Measurements from ENCODE around the gene ENAH. TPM values are rescaled to one million over a fixed set of nuclear protein-coding genes. Genes with fewer than 3 reads are reported as not detected.

The ENAH gene
- total RNA-seq, 4 donors from 2014 or later: 198 to 229 (median 201) TPM

DNA sequence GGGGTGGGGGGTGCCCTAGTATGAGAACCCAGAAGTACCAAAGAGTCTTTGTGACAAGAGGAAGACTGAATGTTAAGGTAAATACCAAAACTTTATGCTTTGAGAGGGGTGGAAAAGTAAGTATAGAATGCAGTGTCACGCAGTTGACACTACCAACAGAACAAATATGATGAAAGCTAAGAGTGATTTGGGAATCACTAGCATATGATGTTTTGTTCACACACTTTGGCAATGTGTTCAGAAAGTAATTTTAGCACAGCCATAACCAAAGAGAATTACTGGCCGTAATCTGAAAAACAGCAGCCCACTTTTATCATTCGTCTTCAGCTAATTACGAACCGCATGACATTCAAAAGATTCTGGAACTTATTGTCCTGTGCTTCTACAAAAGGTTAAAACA is 59.5 kb downstream of the ENAH start:
- TF ChIP-seq POLR2A (IDR thresholded peaks at IDR 0.05; ENCODE audit: low read depth) (no peak), EP300 (IDR thresholded peaks at IDR 0.05) (no peak), POLR2AphosphoS5 (IDR thresholded peaks at IDR 0.05) (no peak)
- TF ChIP-seq, protein P1, sequence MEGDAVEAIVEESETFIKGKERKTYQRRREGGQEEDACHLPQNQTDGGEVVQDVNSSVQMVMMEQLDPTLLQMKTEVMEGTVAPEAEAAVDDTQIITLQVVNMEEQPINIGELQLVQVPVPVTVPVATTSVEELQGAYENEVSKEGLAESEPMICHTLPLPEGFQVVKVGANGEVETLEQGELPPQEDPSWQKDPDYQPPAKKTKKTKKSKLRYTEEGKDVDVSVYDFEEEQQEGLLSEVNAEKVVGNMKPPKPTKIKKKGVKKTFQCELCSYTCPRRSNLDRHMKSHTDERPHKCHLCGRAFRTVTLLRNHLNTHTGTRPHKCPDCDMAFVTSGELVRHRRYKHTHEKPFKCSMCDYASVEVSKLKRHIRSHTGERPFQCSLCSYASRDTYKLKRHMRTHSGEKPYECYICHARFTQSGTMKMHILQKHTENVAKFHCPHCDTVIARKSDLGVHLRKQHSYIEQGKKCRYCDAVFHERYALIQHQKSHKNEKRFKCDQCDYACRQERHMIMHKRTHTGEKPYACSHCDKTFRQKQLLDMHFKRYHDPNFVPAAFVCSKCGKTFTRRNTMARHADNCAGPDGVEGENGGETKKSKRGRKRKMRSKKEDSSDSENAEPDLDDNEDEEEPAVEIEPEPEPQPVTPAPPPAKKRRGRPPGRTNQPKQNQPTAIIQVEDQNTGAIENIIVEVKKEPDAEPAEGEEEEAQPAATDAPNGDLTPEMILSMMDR (IDR thresholded peaks at IDR 0.05): no peak
- intact Hi-C loops (cut with DNase I): no loop called here
- Histone ChIP-seq H3K4me3 (no peak overlapping the region), H3K27me3 (no peaks in the 10 kb centered on the region), H3K9me3 (no peaks in the 10 kb centered on the region), H3K27ac (replicated peaks in 1 of 4) (no peak overlapping the region), H3K4me1 (peaks cover 39 to 88% (median 78%) of the 10 kb centered on the region in 4 donors), H3K36me3 (no peaks in the 10 kb centered on the region)
- DNase-seq (ENCODE audit: extremely low spot score): no peak
- WGBS: 90% methylated on average over 5 of the region's 5 CpGs

DNA sequence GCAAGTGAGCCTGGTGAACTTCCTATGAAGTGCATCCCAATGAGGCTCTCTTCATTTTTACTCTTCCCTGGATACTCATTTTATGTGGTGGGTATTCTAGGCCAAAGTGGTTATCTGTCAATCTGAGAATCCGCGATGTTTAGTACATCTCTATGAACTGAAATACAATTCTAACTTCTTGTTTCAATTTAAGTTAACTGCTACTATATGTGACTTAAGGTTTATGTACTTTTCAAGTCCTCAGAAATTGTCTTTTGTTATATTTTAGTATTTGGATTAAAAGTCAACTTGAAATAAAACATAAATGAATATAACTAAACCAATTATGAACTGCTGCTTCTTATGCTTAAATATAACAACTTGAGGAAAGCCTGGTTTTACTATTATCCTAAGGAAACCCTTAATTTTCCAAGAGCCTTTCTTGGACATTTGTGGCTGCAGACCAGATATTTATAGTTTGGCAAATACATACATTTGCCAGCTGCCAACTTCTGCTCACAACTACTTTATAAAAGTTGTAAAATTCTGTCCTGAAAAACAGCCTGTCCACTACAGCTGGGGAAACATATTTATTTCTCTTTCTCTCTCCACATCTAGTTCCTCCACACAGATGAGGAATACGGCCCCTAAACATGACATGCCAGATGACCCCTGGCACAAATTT is 60.4 kb downstream of the ENAH start:
- no peak overlapping the region for H3K4me3 ChIP-seq
- TF ChIP-seq POLR2A (IDR thresholded peaks at IDR 0.05; ENCODE audit: low read depth): no peak
- TF ChIP-seq, protein P1 (IDR thresholded peaks at IDR 0.05): no peak
- no peak for TF ChIP-seq POLR2AphosphoS5 (IDR thresholded peaks at IDR 0.05)
- no peak for TF ChIP-seq EP300 (IDR thresholded peaks at IDR 0.05)
- H3K27me3 ChIP-seq: no peaks in the 10 kb centered on the region
- intact Hi-C loops (cut with DNase I): no loop called here
- H3K9me3 ChIP-seq: no peaks in the 10 kb centered on the region
- peaks cover 33 to 79% (median 71%) of the 10 kb centered on the region in 4 donors for H3K4me1 ChIP-seq
- no peak overlapping the region for H3K27ac ChIP-seq (replicated peaks in 1 of 4)
- no peaks in the 10 kb centered on the region for H3K36me3 ChIP-seq
- 78% methylated on average over 3 of the region's 3 CpGs for WGBS
- DNase-seq (ENCODE audit: extremely low spot score): no peak

DNA sequence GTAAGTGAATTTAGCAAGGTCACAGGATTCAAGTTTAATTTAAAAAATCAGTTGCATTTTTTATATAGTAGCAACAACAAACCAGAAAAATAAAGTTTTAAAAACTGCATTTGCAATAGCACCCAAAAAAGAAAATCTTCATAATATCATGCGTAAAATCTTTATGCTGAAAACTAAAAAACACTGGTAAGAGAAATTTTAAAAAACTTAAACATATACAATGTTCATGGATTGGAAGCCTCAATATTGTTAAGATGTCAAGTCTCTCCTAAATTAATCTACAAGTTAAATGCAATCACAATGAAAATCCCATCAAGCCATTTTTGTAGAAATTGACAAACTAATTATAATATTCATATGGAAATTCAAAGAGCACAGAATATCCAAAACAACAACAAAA is 65.6 kb downstream of the ENAH start:
- H3K9me3 ChIP-seq: no peaks in the 10 kb centered on the region
- peaks cover 3 to 38% (median 32%) of the 10 kb centered on the region in 4 donors for H3K4me1 ChIP-seq
- H3K27ac ChIP-seq (replicated peaks in 1 of 4): no peak overlapping the region
- TF ChIP-seq EP300 (IDR thresholded peaks at IDR 0.05) (no peak), POLR2A (IDR thresholded peaks at IDR 0.05; ENCODE audit: low read depth) (no peak), POLR2AphosphoS5 (IDR thresholded peaks at IDR 0.05) (no peak)
- TF ChIP-seq, protein P1 (IDR thresholded peaks at IDR 0.05): no peak
- no peaks in the 10 kb centered on the region for H3K27me3 ChIP-seq
- H3K36me3 ChIP-seq: no peaks in the 10 kb centered on the region
- intact Hi-C loops (cut with DNase I): no loop called here
- DNase-seq (ENCODE audit: extremely low spot score): no peak
- no peak overlapping the region for H3K4me3 ChIP-seq
- 98% methylated on average over 1 of the region's 1 CpG for WGBS

DNA sequence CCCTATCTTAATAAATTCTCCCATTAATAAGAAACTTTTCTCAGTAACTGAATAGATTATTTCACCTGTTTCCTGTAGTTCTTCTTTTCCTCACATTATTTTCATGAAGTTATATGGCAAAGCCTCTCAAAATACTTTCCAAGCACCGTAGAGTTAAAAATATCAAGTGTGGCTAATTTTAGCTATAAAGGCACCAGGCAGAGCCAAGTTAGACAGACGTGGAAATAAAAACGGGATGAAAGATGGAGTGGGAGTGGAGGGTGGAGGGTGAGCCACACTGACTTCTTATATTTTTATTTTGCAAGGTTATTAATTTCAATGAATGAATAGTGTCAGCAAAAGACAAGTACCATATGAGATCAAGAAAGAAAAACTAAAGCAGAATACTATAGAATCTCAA is 71.7 kb downstream of the ENAH start:
- Histone ChIP-seq H3K36me3 (no peaks in the 10 kb centered on the region), H3K27me3 (no peaks in the 10 kb centered on the region), H3K4me3 (no peak overlapping the region), H3K9me3 (no peaks in the 10 kb centered on the region), H3K27ac (replicated peaks in 1 of 4) (peak overlapping the region in 2 of 4 donors; percentile 3 to 43), H3K4me1 (peaks cover 38 to 58% (median 51%) of the 10 kb centered on the region in 4 donors)
- intact Hi-C loops (cut with DNase I): no loop called here
- DNase-seq (ENCODE audit: extremely low spot score): no peak
- no peak for TF ChIP-seq POLR2AphosphoS5 (IDR thresholded peaks at IDR 0.05)
- TF ChIP-seq, protein P1 (IDR thresholded peaks at IDR 0.05): no peak
- no peak for TF ChIP-seq EP300 (IDR thresholded peaks at IDR 0.05)
- no peak for TF ChIP-seq POLR2A (IDR thresholded peaks at IDR 0.05; ENCODE audit: low read depth)
- WGBS: 24% methylated on average over 3 of the region's 3 CpGs
